NCI-H774 (cell line): ENCODE measurements around the gene PIGQ.

Experiments
- DNase-seq: peaks from one replicate; lab custom pipeline; 2025; lab: John Stamatoyannopoulos, UW

Gene PIGQ

DNA sequence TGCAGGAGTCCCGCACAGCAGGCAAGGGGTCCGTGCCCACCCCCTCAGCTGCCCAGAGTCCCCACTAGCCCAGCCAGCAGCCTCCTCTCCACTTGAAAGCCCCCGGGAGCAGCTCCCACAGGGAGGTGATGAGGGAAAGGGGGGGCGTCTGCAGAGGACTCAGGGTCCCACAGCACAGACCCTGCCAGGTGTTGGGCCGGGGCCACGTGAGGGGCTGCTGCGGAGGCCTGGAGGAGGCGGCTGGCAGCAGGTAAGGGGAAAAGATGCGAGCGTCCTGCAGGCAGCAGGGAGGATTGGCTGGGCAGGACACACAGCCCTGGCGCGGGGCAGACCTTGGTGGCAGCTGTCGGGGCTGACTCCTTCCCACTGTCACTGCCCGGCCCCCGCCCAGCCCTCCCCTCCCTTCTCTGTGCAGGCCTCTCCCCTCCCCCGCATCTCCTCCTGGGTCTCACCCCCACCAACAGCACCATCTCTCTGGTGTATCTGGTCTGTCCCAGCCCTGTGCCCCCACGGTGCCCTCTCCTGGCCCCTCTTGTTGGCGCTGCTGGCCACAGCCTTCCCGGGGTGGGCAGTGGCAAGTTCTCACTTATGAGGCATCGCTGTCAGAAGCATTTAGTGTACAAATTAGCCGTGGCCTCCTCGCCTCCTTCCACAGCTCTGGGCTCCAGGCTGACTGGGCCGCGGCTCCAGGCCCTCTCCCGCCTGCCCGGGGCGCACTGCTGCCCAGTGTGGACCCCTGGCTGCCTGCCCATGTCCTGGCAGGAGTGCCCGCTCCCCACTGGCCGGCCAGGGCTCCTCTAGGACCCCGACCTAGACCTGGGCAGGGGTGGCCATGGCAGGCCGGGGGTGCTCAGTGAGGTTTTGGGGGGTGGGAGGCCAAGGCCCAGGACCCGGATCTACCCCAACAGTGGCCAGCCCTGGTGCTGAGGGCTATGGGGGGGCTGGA is 14.0 kb upstream of the PIGQ start:
- no peak for DNase-seq

- no peak for DNase-seq
These were observed 13.1 kb upstream of the PIGQ start for GRCh38 chr16:556474-557173.

DNA sequence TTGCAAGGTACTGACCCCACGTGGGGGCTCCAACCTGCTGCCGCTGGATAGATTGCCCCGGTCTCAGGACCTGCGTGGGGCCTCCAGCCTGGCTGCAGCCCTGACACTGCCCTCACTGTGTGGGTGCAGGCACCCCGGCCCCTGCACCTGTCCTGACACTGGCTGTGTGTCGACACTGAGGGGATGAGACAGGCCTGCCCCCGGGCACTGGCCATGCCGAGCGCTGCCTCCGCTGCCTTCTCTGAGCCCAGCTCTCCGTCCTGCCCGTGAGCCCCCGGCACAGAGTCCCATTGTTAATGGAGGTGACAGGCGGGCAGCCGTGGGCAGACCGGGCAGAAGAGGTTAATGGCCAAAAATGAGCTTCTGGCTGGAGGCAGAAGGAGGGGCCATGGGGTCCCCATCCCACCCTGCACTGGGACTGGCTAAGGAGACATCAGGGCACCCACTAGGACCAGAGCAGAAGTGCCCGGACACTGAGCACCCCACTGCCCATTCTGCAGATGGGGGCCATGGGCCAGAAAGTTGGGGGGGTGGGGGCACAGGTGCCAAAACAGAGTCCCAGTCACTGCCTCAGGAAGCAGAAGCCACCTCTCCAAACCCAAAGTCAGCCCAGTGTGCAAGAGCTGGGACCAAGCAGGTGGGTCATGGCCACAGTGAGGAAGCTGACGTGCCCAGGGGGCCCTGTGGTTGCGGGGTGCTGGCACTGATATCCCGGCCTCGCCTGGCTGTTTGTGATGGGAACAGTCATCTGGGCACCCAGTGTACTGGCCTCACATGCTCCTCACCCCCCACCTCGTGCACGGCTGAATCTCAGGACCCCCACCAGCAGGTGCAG is 12.1 kb upstream of the PIGQ start:
- DNase-seq, result no peak

GRCh38 chr16:558298-559020 is 11.3 kb upstream of the PIGQ start:
- no peak for DNase-seq

GRCh38 chr16:559021-559380 is 10.8 kb upstream of the PIGQ start:
- DNase-seq, result no peak

DNA sequence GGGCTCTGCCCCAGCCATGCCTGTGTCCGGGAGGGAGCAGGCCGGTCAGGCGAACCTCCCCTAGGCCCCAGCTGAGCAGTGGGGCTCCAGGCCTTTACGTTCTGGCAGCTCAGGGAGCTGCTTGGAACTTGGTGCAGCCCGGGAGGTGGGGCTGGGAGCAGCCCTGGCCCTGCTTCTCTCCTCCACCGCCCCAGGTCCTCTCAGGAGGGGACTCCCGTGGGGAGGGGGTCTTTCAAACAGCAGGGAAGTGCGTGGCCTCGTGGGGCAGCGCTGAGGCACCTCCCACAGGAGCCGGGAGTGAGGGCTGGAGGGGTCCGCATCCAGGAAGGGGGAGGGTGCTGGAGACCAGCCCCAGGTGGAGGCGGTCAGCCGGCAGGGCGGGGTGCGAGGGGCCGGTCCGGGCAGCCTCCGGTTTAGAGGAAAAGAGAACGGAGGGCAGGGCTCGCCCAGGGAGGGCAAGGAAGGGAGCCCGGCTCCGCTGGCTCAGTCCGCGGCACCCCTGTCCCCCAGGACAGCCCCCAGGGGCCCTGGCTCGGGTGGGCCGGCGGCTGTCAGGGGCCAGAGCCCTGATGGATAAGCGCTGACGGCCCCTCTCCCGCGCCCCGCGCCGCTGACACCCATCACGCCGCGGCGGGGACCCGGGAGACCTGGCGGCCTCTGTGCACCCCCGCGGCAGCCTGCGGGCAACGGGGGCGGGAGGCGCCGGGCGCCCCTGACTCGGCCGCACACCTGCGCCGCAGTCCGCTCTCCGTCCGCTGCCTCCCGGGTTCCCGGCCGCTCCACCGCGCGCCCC is 10.2 kb upstream of the PIGQ start:
- DNase-seq, result no peak

GRCh38 chr16:560204-560700 is 9.5 kb upstream of the PIGQ start, which contains the start of gene PRR35:
Gene PRR35 (plus strand): TSS chr16:560394. CDS start chr16:563295, 2,901 bp downstream.
- DNase-seq, result no peak

GRCh38 chr16:560701-561412 is 8.9 kb upstream of the PIGQ start:
- no peak for DNase-seq

- DNase-seq, result no peak
These were observed 8.4 kb upstream of the PIGQ start for GRCh38 chr16:561413-561794.

GRCh38 chr16:561957-562938 is 7.5 kb upstream of the PIGQ start:
- no peak for DNase-seq

GRCh38 chr16:563072-563644 is 6.6 kb upstream of the PIGQ start:
- DNase-seq, result no peak

GRCh38 chr16:564690-565418 is 4.9 kb upstream of the PIGQ start:
- no peak for DNase-seq

DNA sequence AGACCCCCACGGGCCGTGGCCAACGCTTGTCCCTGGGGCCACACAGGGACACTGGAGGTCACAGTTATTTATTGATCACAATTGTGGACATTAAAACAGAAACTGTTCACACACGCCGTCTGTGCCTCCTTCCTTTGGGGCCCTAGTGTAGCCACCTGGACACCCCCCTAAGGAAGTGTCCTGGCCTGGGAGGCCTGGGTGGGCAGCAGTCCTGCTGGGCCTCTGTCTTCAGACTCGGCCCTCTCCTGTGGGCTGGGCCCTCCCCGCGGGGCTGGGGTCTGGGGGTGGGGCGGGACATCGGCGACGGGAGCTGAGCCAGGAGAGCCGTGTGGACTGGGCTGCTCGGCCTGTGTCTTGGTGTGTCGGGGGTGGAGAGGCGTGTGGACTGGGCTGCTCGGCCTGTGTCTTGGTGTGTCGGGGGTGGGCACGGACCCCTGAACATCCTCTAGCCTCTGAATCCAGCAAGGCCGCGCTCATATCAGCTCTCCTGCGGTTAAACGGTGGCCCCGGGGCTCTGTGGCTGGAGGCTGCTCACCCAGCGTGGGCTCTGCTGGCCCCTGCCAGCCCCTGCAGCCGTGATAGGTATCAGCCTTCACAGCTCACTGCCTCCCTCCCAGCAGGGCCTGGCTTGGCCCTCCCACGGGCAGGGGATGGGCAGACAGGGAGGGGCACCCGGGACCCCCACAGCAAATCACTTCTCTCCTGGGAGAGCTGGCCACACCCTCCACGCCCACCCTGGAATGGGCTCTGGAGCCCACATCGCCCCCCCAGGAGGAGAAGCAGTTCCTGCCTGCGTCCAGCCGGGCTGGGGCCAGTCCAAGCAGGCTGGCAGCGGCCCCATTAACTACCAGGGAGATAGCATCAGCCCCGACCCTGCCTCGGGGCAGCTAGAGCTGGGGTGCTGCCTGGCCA is 4.1 kb upstream of the PIGQ start:
- DNase-seq, result no peak

DNA sequence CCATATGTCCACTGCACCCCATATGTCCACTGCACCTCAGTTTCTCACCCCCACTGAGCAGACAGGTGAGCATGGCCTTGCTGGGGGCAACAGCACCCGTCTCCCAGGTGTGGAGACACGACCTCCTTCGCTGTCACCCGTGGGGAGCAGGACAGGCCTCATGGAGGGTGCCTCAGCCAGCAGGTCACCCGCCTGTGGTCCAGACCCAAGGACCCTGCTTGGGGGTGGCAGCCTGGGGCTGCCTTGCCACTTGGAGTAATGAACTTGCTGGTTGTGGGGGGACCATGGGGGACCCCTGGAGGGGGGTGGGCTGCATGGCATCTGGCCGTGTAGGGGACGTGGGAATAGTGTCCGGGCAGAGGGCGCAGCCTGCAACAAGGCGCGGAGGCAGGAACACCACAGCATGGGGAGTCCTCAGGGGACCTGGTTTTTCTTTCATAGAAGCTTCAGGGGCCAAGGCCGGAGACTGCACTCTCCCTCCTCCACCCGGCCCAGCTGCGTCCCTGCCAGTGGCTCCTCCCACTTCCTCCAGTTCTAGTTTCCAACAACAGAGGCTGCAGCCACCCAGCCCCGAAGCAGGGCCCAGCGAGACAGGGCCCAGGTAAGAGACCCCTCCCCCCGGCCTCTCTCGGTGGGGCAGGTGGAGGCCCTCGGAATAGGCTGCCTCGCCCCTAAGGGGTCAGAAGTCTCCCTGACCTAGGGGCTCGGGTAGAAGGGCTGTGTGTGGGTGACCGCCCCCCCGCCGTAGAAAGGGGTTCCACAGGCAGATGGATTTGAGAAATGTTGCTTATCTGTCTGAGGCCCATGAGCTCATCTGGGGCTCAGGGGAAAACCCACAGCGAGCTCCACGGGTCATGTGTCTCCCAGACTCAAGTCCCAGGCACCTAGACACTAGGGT is 3.0 kb upstream of the PIGQ start, which contains the start of gene NHLRC4:
NHLRC4 (plus strand) TSS at position 531 of the 898 bp plus-strand sequence. CDS start 1,043 bp downstream, outside the sequence.
- no peak for DNase-seq
